Neutrophil (primary cell): ENCODE measurements around the gene QDPR.

Source experiments
- H3K27ac ChIP-seq: fragments of 200-600 bp; sonication (generic); 2 replicates; pipeline ENCODE4 v1.5.1; 2016; ENCODE audit warnings: mild to moderate bottlenecking, moderate library complexity
- H3K27me3 ChIP-seq: fragments of 200-600 bp; sonication (generic); 2 replicates; pipeline ENCODE4 v1.6.0; 2016; ENCODE audit warnings: mild to moderate bottlenecking
- H3K36me3 ChIP-seq: fragments of 200-600 bp; sonication (generic); 2 replicates; pipeline ENCODE4 v1.5.1; 2017
- H3K4me1 ChIP-seq, 2 experiments: fragments of 200-600 bp in 1 of 2; sonication (generic) in 1 of 2; 1 replicate in 1 of 2; 2 replicates in 1 of 2; pipeline versions ENCODE4 v1.5.1 to v1.6.1; 2013 to 2016; ENCODE audit warnings: low read depth in 1 of 2, low read length in 1 of 2, mild to moderate bottlenecking in 1 of 2, moderate library complexity in 1 of 2; ENCODE audit not compliant: control insufficient read depth in 1 of 2, insufficient read depth in 1 of 2
- H3K4me3 ChIP-seq, 2 experiments: fragments of 200-600 bp in 1 of 2; sonication (generic) in 1 of 2; 1 replicate in 1 of 2; 2 replicates in 1 of 2; pipeline ENCODE4 v1.5.1; 2013 to 2016; ENCODE audit warnings: low read depth in 1 of 2, low read length in 1 of 2, mild to moderate bottlenecking in 1 of 2, moderate library complexity in 1 of 2
- H3K9me3 ChIP-seq: fragments of 200-600 bp; sonication (generic); 2 replicates; pipeline ENCODE4 v1.5.1; 2016
- TF ChIP-seq, protein P1 (sequence below): fragments of 200-600 bp; sonication (generic); IDR thresholded peaks from 2 replicates; pipeline ENCODE4 v1.5.1; 2016; ENCODE audit warnings: antibody characterized with exemption

The QDPR gene

GRCh38 chr4:17437396-17437795 lies 74.5 kb downstream of the QDPR start:
- H3K9me3 ChIP-seq, result no peaks in the 10 kb centered on the region
- no peaks in the 10 kb centered on the region for H3K27me3 ChIP-seq
- no peaks in the 10 kb centered on the region for H3K36me3 ChIP-seq
- TF ChIP-seq, protein P1, sequence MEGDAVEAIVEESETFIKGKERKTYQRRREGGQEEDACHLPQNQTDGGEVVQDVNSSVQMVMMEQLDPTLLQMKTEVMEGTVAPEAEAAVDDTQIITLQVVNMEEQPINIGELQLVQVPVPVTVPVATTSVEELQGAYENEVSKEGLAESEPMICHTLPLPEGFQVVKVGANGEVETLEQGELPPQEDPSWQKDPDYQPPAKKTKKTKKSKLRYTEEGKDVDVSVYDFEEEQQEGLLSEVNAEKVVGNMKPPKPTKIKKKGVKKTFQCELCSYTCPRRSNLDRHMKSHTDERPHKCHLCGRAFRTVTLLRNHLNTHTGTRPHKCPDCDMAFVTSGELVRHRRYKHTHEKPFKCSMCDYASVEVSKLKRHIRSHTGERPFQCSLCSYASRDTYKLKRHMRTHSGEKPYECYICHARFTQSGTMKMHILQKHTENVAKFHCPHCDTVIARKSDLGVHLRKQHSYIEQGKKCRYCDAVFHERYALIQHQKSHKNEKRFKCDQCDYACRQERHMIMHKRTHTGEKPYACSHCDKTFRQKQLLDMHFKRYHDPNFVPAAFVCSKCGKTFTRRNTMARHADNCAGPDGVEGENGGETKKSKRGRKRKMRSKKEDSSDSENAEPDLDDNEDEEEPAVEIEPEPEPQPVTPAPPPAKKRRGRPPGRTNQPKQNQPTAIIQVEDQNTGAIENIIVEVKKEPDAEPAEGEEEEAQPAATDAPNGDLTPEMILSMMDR, result no peak
- no peak overlapping the region for H3K4me3 ChIP-seq
- no peak overlapping the region for H3K27ac ChIP-seq
- H3K4me1 ChIP-seq, result no peaks in the 10 kb centered on the region

DNA sequence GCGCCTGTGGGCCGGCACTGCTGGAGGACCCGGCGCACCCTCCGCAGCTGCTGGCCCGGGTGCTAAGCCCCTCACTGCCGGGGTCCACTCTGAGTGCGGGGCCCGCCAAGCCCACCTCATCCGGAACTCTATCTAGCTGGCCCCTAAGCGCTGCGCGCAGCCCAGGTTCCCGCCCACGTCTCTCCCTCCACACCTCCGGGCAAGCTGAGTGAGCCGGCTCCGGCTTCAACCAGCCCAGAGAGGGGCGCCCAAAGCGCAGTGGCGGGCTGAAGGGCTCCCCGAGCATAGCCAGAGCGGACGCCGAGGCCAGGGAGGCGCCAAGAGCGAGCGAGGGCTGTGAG lies 75.2 kb downstream of the QDPR start:
- Histone ChIP-seq H3K27ac (no peak overlapping the region), H3K36me3 (no peaks in the 10 kb centered on the region), H3K27me3 (no peaks in the 10 kb centered on the region), H3K4me1 (no peaks in the 10 kb centered on the region), H3K9me3 (no peaks in the 10 kb centered on the region), H3K4me3 (no peak overlapping the region)
- TF ChIP-seq, protein P1, result no peak
